K562 (cell line): Measurements from ENCODE around the gene IL15RA. TPM values are rescaled to one million over a fixed set of nuclear protein-coding genes. Genes with fewer than 3 reads are reported as not detected.

Source experiments
- ATAC-seq: fragments of 200-7000 bp; cut with Tn5 transposase; 3 replicates; pipeline ENCODE4 v1.9.1; 2020; ENCODE audit warnings: moderate library complexity
- BruUV-seq: library from RNA; stranded (reverse); fragments of 400-500 nt; replicated peaks from 2 replicates; lab custom pipeline; 2021; lab: Mats Ljungman, UMichigan
- CTCF ChIA-PET: fragments of 300-600 bp; formaldehyde crosslinking; extraction: SDS; loops from one replicate; lab custom pipeline; 2021; ENCODE audit warnings: low intra/inter-chr PET ratio; lab: Yijun Ruan, JAX
- POLR2A ChIA-PET: fragments of 300-600, 350-650 bp; sonication (Branson Sonifier 250); formaldehyde crosslinking; extraction: SDS; loops from one replicate; lab custom pipeline; 2021; ENCODE audit warnings: antibody characterized with exemption, inconsistent platforms; lab: Yijun Ruan, JAX
- DNase-seq, 4 experiments: peaks; one replicate each; pipeline versions ENCODE4 v3.0.0 to v3.0.0-alpha.2; 2011 to 2018; ENCODE audit warnings: low spot score in 3 of 4, mixed read lengths in 3 of 4; ENCODE audit errors: extremely low read depth in 1 of 4
- FAIRE-seq: peaks from 2 replicates; lab custom pipeline; 2011; peaks lifted over from hg19 to GRCh38; lab: Jason Lieb, UNC
- H2AFZ ChIP-seq: 2 replicates; pipeline ENCODE4 v1.6.0; 2011; ENCODE audit warnings: low read depth, low read length, control low read depth, inconsistent platforms
- H3K27ac ChIP-seq: fragments of 200-600 bp; 3 replicates; pipeline ENCODE4 v1.8.0; 2011; ENCODE audit warnings: low read depth, mild to moderate bottlenecking, control low read depth, inconsistent platforms, low read length, moderate library complexity, mixed read lengths; ENCODE audit errors: extremely low read depth
- H3K27me3 ChIP-seq, 2 experiments: fragments of 300-600 bp in 1 of 2; 2 replicates in 1 of 2; 3 replicates in 1 of 2; pipeline versions ENCODE4 v1.6.0 to v1.8.0; 2011; ENCODE audit warnings: inconsistent platforms in 2 of 2, low read length in 2 of 2, mild to moderate bottlenecking in 1 of 2, mixed read lengths in 1 of 2, moderate library complexity in 1 of 2; ENCODE audit not compliant: control insufficient read depth in 2 of 2, insufficient read depth in 2 of 2
- H3K36me3 ChIP-seq: fragments of 300-600 bp; 3 replicates; pipeline ENCODE4 v1.8.0; 2011; ENCODE audit warnings: mild to moderate bottlenecking, low read length, inconsistent platforms; ENCODE audit not compliant: control insufficient read depth, insufficient read depth
- H3K4me1 ChIP-seq, 2 experiments: fragments of 200-600 bp in 1 of 2; replicated peaks in 1 of 2; 2 replicates in 1 of 2; 3 replicates in 1 of 2; pipeline versions ENCODE4 v1.5.1 to v1.8.0; 2011; ENCODE audit warnings: inconsistent platforms in 2 of 2, low read length in 2 of 2, mild to moderate bottlenecking in 1 of 2, mixed read lengths in 1 of 2, moderate library complexity in 1 of 2; ENCODE audit not compliant: control insufficient read depth in 2 of 2, insufficient read depth in 2 of 2
- H3K4me2 ChIP-seq: 2 replicates; pipeline ENCODE4 v1.6.1; 2011; ENCODE audit warnings: low read length, control low read depth, inconsistent platforms, mixed read lengths; ENCODE audit not compliant: insufficient read depth
- H3K4me3 ChIP-seq: fragments of 200-600 bp; sonication (generic), shearing (Covaris generic); 2 replicates; pipeline ENCODE4 v1.5.1; 2016; ENCODE audit warnings: control low read depth, inconsistent platforms
- H3K79me2 ChIP-seq: fragments of 200-600 bp; 3 replicates; pipeline ENCODE4 v1.8.0; 2011; ENCODE audit warnings: low read length, inconsistent platforms; ENCODE audit not compliant: control insufficient read depth, insufficient read depth
- H3K9ac ChIP-seq, 2 experiments: 2 replicates each; pipeline versions ENCODE4 v1.6.0 to v1.6.1; 2011; ENCODE audit warnings: low read depth in 2 of 2, low read length in 2 of 2, control low read depth in 1 of 2, inconsistent platforms in 1 of 2, mild to moderate bottlenecking in 1 of 2, mixed read lengths in 1 of 2; ENCODE audit not compliant: insufficient read depth in 1 of 2
- H3K9me1 ChIP-seq: one replicate; pipeline ENCODE4 v1.6.0; 2011; ENCODE audit warnings: inconsistent platforms, mild to moderate bottlenecking, low read length, moderate library complexity; ENCODE audit not compliant: control insufficient read depth, insufficient read depth
- H3K9me3 ChIP-seq: replicated peaks from 2 replicates; pipeline ENCODE4 v1.5.1; 2011; ENCODE audit warnings: low read depth, low read length, inconsistent platforms; ENCODE audit not compliant: control insufficient read depth, insufficient read depth
- H4K20me1 ChIP-seq: replicated peaks from 2 replicates; pipeline ENCODE4 v1.6.1; 2011; ENCODE audit warnings: low read length, inconsistent platforms, mixed read lengths; ENCODE audit not compliant: control insufficient read depth, insufficient read depth
- CBX3 ChIP-seq, 2 experiments: IDR thresholded peaks; 1 replicate in 1 of 2; 2 replicates in 1 of 2; pipeline ENCODE4 v1.6.1; 2012; ENCODE audit warnings: inconsistent platforms in 2 of 2, low read length in 2 of 2, borderline replicate concordance in 1 of 2, control low read depth in 1 of 2
- E2F3 ChIP-seq: fragments of 250-450 bp; sonication (Bioruptor Pico); IDR thresholded peaks from 2 replicates; pipeline ENCODE4 v1.4.0; 2020; ENCODE audit warnings: mild to moderate bottlenecking
- ELF2 ChIP-seq: fragments of 250-450 bp; sonication (Bioruptor Pico); IDR thresholded peaks from 2 replicates; pipeline ENCODE4 v1.5.0; 2021; ENCODE audit warnings: mild to moderate bottlenecking
- FOXK2 ChIP-seq, 2 experiments: fragments of 450-650 bp; IDR thresholded peaks in 1 of 2; conservative IDR thresholded peaks in 1 of 2; 2 replicates each; pipeline ENCODE4 v1.6.1; 2016; ENCODE audit warnings: low read depth in 2 of 2, mild to moderate bottlenecking in 1 of 2
- MTF1 ChIP-seq: fragments of 250-450 bp; sonication (Bioruptor Pico); IDR thresholded peaks from 2 replicates; pipeline ENCODE4 v1.9.0; 2021; ENCODE audit warnings: moderate library complexity, mild to moderate bottlenecking, inconsistent platforms, borderline replicate concordance
- NR2C1 ChIP-seq, 2 experiments: fragments of 450-650 bp; IDR thresholded peaks; 2 replicates each; pipeline ENCODE4 v1.6.1; 2017; ENCODE audit warnings: mild to moderate bottlenecking in 2 of 2, antibody characterized with exemption in 1 of 2, inconsistent platforms in 1 of 2, missing compliant biosample characterization in 1 of 2, missing genetic modification characterization in 1 of 2
- POLR3A ChIP-seq: IDR thresholded peaks from 2 replicates; pipeline ENCODE4 v1.6.1; 2011; ENCODE audit warnings: borderline replicate concordance, mild to moderate bottlenecking, moderate library complexity; ENCODE audit not compliant: insufficient read length, insufficient read depth; ENCODE audit errors: extremely low read depth
- RBM17 ChIP-seq: fragments of 200-400 bp; formaldehyde crosslinking; IDR thresholded peaks from 2 replicates; pipeline ENCODE4 v1.6.1; 2017; ENCODE audit warnings: low read depth, mild to moderate bottlenecking, low read length, borderline replicate concordance
- SNIP1 ChIP-seq: fragments of 450-650 bp; IDR thresholded peaks from 2 replicates; pipeline ENCODE4 v1.7.1; 2017; ENCODE audit warnings: low read depth, mild to moderate bottlenecking
- TCF7L2 ChIP-seq: fragments of 150-350 bp; IDR thresholded peaks from 2 replicates; pipeline ENCODE4 v1.6.1; 2016; ENCODE audit warnings: low read depth, mild to moderate bottlenecking, low read length, moderate library complexity
- TFAM ChIP-seq: fragments of 250-450 bp; sonication (Bioruptor Pico); conservative IDR thresholded peaks from 2 replicates; pipeline ENCODE4 v1.5.0; 2021; ENCODE audit warnings: mild to moderate bottlenecking, moderate library complexity
- ZNF165 ChIP-seq: fragments of 250-450 bp; sonication (Bioruptor Pico); IDR thresholded peaks from 2 replicates; pipeline ENCODE4 v1.4.0; 2020; ENCODE audit warnings: borderline replicate concordance
- ZNF354B ChIP-seq: fragments of 250-450 bp; sonication (Bioruptor Pico); IDR thresholded peaks from 2 replicates; pipeline ENCODE4 v1.4.0; 2020
- ZNF75A ChIP-seq: fragments of 450-650 bp; formaldehyde crosslinking; IDR thresholded peaks from 2 replicates; pipeline ENCODE4 v1.4.0; 2020; ENCODE audit warnings: mild to moderate bottlenecking
- WGBS: fragments of 100-300 bp; shearing (Covaris generic); methylation state at CpG from one replicate; pipeline ENCODE4 v1.1.6; 2016; ENCODE audit warnings: low coverage, mixed read lengths; ENCODE audit not compliant: insufficient coverage; ENCODE audit errors: missing lambda C conversion rate; 5-methylcytosine and 5-hydroxymethylcytosine counted together
- in situ Hi-C: fragments of 300-500 bp; cut with MboI; formaldehyde crosslinking; loops from 4 replicates; pipeline ENCODE4 v1.15.0; 2018; ENCODE audit warnings: inconsistent platforms, mixed read lengths
- intact Hi-C: fragments of 100-400 bp; cut with micrococcal nuclease; formaldehyde crosslinking; loops from 2 replicates; pipeline ENCODE4 v1.14.2; 2022
- polyA plus RNA-seq, 8 experiments: library from polyadenylated mRNA; depleted of rRNA in 4 of 8; stranded (reverse) in 5 of 8; unstranded in 3 of 8; fragments of >200 nt; fragmentation: Nextera tagmentation in 2 of 8; fragmentation: Illumina TruSeq in 1 of 8; extraction: Ambion mirVana in 2 of 8; extraction: Trizol in 1 of 8; gene quantifications; 2 replicates each; pipeline versions ENCODE4 v1.2.1 to v1.2.3, GENCODE V29; 2011 to 2014; ENCODE audit warnings: inconsistent platforms in 1 of 8, missing spikeins in 1 of 8
- total RNA-seq, 7 experiments: library from RNA; depleted of rRNA in 6 of 7; stranded (reverse); fragments of >200 nt in 6 of 7; fragmentation: Illumina TruSeq in 2 of 7; extraction: Trizol in 2 of 7; gene quantifications; 2 replicates each; pipeline versions ENCODE4 v1.2.1 to v1.2.3, GENCODE V29; 2011 to 2021; ENCODE audit warnings: low replicate concordance in 1 of 7
- TF ChIP-seq, protein P1 (sequence below): sonication (generic); formaldehyde crosslinking; IDR thresholded peaks from 2 replicates; pipeline ENCODE4 v1.8.0; 2023; ENCODE audit warnings: missing genetic modification reagents, mild to moderate bottlenecking, borderline replicate concordance
- TF ChIP-seq, protein P2 (sequence below): IDR thresholded peaks from 2 replicates; pipeline ENCODE4 v1.6.1; 2012; ENCODE audit warnings: low read depth, low read length, improper control_type of control experiment, borderline replicate concordance

IL15RA gene
- total and polyA plus RNA-seq, 9 of the 15 experiments (the other 6 are each of a cell fraction or from before 2014, with no cell fraction given) = 1.2 to 11.7 (median 8.0) TPM

DNA sequence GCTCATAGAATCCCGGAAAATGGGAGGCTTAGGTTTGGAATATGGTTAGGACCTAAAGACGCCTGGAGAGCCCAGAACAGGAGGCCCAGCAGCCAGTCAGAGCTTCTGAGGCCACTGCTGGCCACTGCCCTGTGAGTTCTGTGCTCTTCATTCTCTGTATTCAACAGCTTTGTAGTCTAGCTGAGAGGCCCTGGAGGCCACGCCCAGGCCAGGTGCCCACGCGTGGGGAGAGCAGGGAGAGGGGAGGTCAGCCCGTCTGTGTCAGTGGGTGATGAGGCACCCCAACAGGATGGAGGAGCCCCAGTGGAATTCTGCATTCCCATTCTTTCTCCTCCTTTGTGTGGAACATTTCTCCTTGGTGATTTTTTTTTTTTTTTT is 29.1 kb downstream of the IL15RA start:
- Histone ChIP-seq H3K36me3 (peaks cover 2% of the 10 kb centered on the region; the same call in 1 of the 3 replicates), H3K4me2 (no peak overlapping the region), H3K4me1 (peaks cover 9 to 25% of the 10 kb centered on the region in 2 experiments; a peak in 4 of 5 replicates), H3K79me2 (no peaks in the 10 kb centered on the region), H3K9me1 (no peaks in the 10 kb centered on the region), H4K20me1 (no peaks in the 10 kb centered on the region), H2AFZ (no peak overlapping the region), H3K4me3 (no peak overlapping the region), H3K9ac (no peak overlapping the region), H3K27me3 (no peaks in the 10 kb centered on the region), H3K9me3 (no peaks in the 10 kb centered on the region), H3K27ac (no peak overlapping the region)
- FAIRE-seq = no peak
- in situ Hi-C loops = loop anchor here (5.0 to 25.0 kb wide), 2 partner anchors 139 to 439 kb away; partner anchors contain the start of gene RBM17
- 30% methylated on average over 6 of the region's 6 CpGs for WGBS
- 0 out of 3 replicates have a peak, but pooled peaks have one; percentile 11 for ATAC-seq
- CTCF ChIA-PET = interaction anchor here (0.6 to 4.1 kb wide), 3 partner anchors 134 to 453 kb away, joined by 5 to 47 read pairs (median 6); partner anchors contain the start of gene RBM17
- POLR2A ChIA-PET = interaction anchor here (1.5 kb wide), 1 partner anchor 453 kb away, joined by 4 read pairs; no protein-coding TSS in a partner anchor
- no TSS peak for BruUV-seq
- DNase-seq = no peak
- intact Hi-C loops = loop anchor here (2.0 to 5.0 kb wide), 3 partner anchors 64 to 453 kb away; no protein-coding TSS in a partner anchor
- TF ChIP-seq NR2C1 (IDR thresholded peaks at IDR 0.05) = no peak
- TF ChIP-seq NR2C1 (tag; IDR thresholded peaks at IDR 0.05) = no peak
- TF ChIP-seq, protein P1, sequence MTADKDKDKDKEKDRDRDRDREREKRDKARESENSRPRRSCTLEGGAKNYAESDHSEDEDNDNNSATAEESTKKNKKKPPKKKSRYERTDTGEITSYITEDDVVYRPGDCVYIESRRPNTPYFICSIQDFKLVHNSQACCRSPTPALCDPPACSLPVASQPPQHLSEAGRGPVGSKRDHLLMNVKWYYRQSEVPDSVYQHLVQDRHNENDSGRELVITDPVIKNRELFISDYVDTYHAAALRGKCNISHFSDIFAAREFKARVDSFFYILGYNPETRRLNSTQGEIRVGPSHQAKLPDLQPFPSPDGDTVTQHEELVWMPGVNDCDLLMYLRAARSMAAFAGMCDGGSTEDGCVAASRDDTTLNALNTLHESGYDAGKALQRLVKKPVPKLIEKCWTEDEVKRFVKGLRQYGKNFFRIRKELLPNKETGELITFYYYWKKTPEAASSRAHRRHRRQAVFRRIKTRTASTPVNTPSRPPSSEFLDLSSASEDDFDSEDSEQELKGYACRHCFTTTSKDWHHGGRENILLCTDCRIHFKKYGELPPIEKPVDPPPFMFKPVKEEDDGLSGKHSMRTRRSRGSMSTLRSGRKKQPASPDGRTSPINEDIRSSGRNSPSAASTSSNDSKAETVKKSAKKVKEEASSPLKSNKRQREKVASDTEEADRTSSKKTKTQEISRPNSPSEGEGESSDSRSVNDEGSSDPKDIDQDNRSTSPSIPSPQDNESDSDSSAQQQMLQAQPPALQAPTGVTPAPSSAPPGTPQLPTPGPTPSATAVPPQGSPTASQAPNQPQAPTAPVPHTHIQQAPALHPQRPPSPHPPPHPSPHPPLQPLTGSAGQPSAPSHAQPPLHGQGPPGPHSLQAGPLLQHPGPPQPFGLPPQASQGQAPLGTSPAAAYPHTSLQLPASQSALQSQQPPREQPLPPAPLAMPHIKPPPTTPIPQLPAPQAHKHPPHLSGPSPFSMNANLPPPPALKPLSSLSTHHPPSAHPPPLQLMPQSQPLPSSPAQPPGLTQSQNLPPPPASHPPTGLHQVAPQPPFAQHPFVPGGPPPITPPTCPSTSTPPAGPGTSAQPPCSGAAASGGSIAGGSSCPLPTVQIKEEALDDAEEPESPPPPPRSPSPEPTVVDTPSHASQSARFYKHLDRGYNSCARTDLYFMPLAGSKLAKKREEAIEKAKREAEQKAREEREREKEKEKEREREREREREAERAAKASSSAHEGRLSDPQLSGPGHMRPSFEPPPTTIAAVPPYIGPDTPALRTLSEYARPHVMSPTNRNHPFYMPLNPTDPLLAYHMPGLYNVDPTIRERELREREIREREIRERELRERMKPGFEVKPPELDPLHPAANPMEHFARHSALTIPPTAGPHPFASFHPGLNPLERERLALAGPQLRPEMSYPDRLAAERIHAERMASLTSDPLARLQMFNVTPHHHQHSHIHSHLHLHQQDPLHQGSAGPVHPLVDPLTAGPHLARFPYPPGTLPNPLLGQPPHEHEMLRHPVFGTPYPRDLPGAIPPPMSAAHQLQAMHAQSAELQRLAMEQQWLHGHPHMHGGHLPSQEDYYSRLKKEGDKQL = no peak
- no peak for TF ChIP-seq MTF1
- no peak for TF ChIP-seq FOXK2 (conservative IDR thresholded peaks at IDR 0.05 in 1 of 2, IDR thresholded peaks at IDR 0.05 in 1 of 2; ENCODE audit: low read depth in 2 of 2)
- no peak for TF ChIP-seq POLR3A
- TF ChIP-seq E2F3 = no peak
- TF ChIP-seq, protein P2, sequence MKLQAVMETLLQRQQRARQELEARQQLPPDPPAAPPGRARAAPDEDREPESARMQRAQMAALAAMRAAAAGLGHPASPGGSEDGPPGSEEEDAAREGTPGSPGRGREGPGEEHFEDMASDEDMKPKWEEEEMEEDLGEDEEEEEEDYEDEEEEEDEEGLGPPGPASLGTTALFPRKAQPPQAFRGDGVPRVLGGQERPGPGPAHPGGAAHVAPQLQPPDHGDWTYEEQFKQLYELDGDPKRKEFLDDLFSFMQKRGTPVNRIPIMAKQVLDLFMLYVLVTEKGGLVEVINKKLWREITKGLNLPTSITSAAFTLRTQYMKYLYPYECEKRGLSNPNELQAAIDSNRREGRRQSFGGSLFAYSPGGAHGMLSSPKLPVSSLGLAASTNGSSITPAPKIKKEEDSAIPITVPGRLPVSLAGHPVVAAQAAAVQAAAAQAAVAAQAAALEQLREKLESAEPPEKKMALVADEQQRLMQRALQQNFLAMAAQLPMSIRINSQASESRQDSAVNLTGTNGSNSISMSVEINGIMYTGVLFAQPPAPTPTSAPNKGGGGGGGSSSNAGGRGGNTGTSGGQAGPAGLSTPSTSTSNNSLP = no peak
- no peak for TF ChIP-seq SNIP1
- TF ChIP-seq ZNF165 = no peak
- no peak for TF ChIP-seq ZNF354B (CRISPR knock-in tag)
- TF ChIP-seq ZNF75A = no peak
- no peak for TF ChIP-seq TCF7L2
- TF ChIP-seq ELF2 (CRISPR knock-in tag) = no peak
- TF ChIP-seq CBX3 (IDR thresholded peaks at IDR 0.05; ENCODE audit: borderline replicate concordance in 1 of 2, low read length in 2 of 2) = no peak
- no peak for TF ChIP-seq TFAM (CRISPR knock-in tag)
- no peak for TF ChIP-seq RBM17
